C4-2B (cell line): ENCODE measurements around the gene OSBPL10.

Source experiments
- ZFX ChIP-seq: fragments of 450-650 bp; IDR thresholded peaks from 2 replicates; pipeline ENCODE4 v1.6.1; 2017
- TF ChIP-seq, protein P1 (sequence below): fragments of 450-650 bp; conservative IDR thresholded peaks from 2 replicates; pipeline ENCODE4 v1.5.1; 2017; ENCODE audit warnings: mild to moderate bottlenecking

DNA sequence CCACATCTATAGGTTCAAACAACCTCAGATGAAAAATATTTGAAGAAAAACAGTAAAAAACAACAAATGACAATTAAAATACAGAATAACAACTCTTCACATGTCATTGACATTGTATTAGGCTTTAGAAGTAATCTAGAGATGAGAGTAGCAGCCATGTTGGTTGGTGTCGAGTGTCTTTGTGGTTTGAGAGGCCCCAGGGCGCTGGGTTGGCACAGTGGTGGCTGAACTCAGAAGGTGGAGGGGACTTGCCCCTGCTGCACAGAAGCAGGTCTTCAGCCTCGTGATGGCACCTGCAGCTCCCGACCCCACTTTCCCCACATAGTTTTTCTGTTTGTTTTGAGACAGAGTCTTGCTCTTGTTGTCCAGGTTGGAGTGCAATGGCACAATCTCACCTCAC lies 187.2 kb downstream of the OSBPL10 start:
- TF ChIP-seq, protein P1, sequence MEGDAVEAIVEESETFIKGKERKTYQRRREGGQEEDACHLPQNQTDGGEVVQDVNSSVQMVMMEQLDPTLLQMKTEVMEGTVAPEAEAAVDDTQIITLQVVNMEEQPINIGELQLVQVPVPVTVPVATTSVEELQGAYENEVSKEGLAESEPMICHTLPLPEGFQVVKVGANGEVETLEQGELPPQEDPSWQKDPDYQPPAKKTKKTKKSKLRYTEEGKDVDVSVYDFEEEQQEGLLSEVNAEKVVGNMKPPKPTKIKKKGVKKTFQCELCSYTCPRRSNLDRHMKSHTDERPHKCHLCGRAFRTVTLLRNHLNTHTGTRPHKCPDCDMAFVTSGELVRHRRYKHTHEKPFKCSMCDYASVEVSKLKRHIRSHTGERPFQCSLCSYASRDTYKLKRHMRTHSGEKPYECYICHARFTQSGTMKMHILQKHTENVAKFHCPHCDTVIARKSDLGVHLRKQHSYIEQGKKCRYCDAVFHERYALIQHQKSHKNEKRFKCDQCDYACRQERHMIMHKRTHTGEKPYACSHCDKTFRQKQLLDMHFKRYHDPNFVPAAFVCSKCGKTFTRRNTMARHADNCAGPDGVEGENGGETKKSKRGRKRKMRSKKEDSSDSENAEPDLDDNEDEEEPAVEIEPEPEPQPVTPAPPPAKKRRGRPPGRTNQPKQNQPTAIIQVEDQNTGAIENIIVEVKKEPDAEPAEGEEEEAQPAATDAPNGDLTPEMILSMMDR = no peak
- no peak for TF ChIP-seq ZFX
